Mucosa of rectum (tissue), 2 donors: ENCODE results near the gene MTMR8.

Experiments
- H3K27ac ChIP-seq, 2 donors: one replicate each; pipeline ENCODE4 v1.7.0; 2013; ENCODE audit warnings: inconsistent platforms in 2 of 2, low read depth in 2 of 2, low read length in 2 of 2
- H3K27me3 ChIP-seq, 2 donors: one replicate each; pipeline ENCODE4 v1.7.0; 2013; ENCODE audit warnings: low read length in 2 of 2; ENCODE audit not compliant: control insufficient read depth in 2 of 2, insufficient read depth in 2 of 2
- H3K36me3 ChIP-seq, 2 donors: one replicate each; pipeline ENCODE4 v1.7.0; 2013; ENCODE audit warnings: low read length in 2 of 2; ENCODE audit not compliant: control insufficient read depth in 2 of 2, insufficient read depth in 2 of 2
- H3K4me1 ChIP-seq, 2 donors: one replicate each; pipeline ENCODE4 v1.7.0; 2013; ENCODE audit warnings: low read length in 2 of 2, mild to moderate bottlenecking in 1 of 2; ENCODE audit not compliant: control insufficient read depth in 2 of 2, insufficient read depth in 2 of 2
- H3K4me3 ChIP-seq, 2 donors: one replicate each; pipeline ENCODE4 v1.7.0; 2013; ENCODE audit warnings: low read length in 2 of 2
- H3K9ac ChIP-seq, 2 donors: one replicate each; pipeline ENCODE4 v1.7.0; 2013; ENCODE audit warnings: low read length in 2 of 2, low read depth in 1 of 2, mild to moderate bottlenecking in 1 of 2
- H3K9me3 ChIP-seq, 2 donors: one replicate each; pipeline ENCODE4 v1.7.0; 2013; ENCODE audit warnings: low read length in 2 of 2; ENCODE audit not compliant: control insufficient read depth in 2 of 2
- donor health status: healthy.
- donor health status: Normal muscosa, but diverticular disease.

MTMR8 gene

GRCh38 chrX:64334467-64334866, 60.8 kb downstream of the MTMR8 start:
- H3K9ac ChIP-seq, result no peak overlapping the region
- H3K9me3 ChIP-seq, result no peaks in the 10 kb centered on the region
- H3K27me3 ChIP-seq, result no peaks in the 10 kb centered on the region
- H3K27ac ChIP-seq, result no peak overlapping the region
- H3K4me1 ChIP-seq, result peaks cover 0 to 7% of the 10 kb centered on the region in 2 donors
- H3K4me3 ChIP-seq, result no peak overlapping the region
- no peaks in the 10 kb centered on the region for H3K36me3 ChIP-seq

GRCh38 chrX:64330284-64330683, 65.0 kb downstream of the MTMR8 start:
- Histone ChIP-seq H3K27ac (no peak overlapping the region), H3K9me3 (no peaks in the 10 kb centered on the region), H3K9ac (no peak overlapping the region), H3K27me3 (no peaks in the 10 kb centered on the region), H3K4me1 (peaks cover 0 to 7% of the 10 kb centered on the region in 2 donors), H3K36me3 (peaks cover 2 to 6% of the 10 kb centered on the region in 2 donors), H3K4me3 (no peak overlapping the region)

GRCh38 chrX:64321507-64321906, 73.7 kb downstream of the MTMR8 start:
- Histone ChIP-seq H3K27ac (no peak overlapping the region), H3K4me3 (no peak overlapping the region), H3K36me3 (peaks cover 10 to 15% of the 10 kb centered on the region in 2 donors), H3K9me3 (peaks cover 0 to 3% of the 10 kb centered on the region in 2 donors), H3K27me3 (no peaks in the 10 kb centered on the region), H3K4me1 (no peaks in the 10 kb centered on the region), H3K9ac (no peak overlapping the region)

GRCh38 chrX:64313624-64314023, 81.6 kb downstream of the MTMR8 start:
- Histone ChIP-seq H3K27ac (no peak overlapping the region), H3K9me3 (no peaks in the 10 kb centered on the region), H3K9ac (no peak overlapping the region), H3K4me3 (no peak overlapping the region), H3K36me3 (no peaks in the 10 kb centered on the region), H3K27me3 (no peaks in the 10 kb centered on the region), H3K4me1 (no peaks in the 10 kb centered on the region)

GRCh38 chrX:64306712-64307111, 88.5 kb downstream of the MTMR8 start:
- no peaks in the 10 kb centered on the region for H3K27me3 ChIP-seq

GRCh38 chrX:64291123-64291522, 104.1 kb downstream of the MTMR8 start:
- Histone ChIP-seq H3K27me3 (no peaks in the 10 kb centered on the region), H3K9ac (no peak overlapping the region), H3K27ac (no peak overlapping the region), H3K4me3 (no peak overlapping the region), H3K9me3 (no peaks in the 10 kb centered on the region), H3K36me3 (no peaks in the 10 kb centered on the region), H3K4me1 (no peaks in the 10 kb centered on the region)

More at GRCh38 chrX:64306712-64307111, 88.5 kb downstream of the MTMR8 start:
- Histone ChIP-seq H3K9me3 (no peaks in the 10 kb centered on the region), H3K36me3 (no peaks in the 10 kb centered on the region), H3K4me1 (no peaks in the 10 kb centered on the region), H3K27ac (no peak overlapping the region), H3K9ac (no peak overlapping the region), H3K4me3 (no peak overlapping the region)

GRCh38 chrX:64265265-64265664, 130.0 kb downstream of the MTMR8 start:
- no peak overlapping the region for H3K4me3 ChIP-seq

GRCh38 chrX:64230123-64230970, 164.9 kb downstream of the MTMR8 start, which contains the start of gene ASB12:
Gene ASB12 (minus strand): TSS chrX:64230607. CDS start chrX:64225650, 4,957 bp downstream.
- H3K9me3 ChIP-seq, result no peaks in the 10 kb centered on the region
- H3K27me3 ChIP-seq, result no peaks in the 10 kb centered on the region
- no peaks in the 10 kb centered on the region for H3K36me3 ChIP-seq
- no peak within 1 kb of the TSS for H3K27ac ChIP-seq
- no peaks in the 10 kb centered on the region for H3K4me1 ChIP-seq
- H3K9ac ChIP-seq, result no peak within 1 kb of the TSS
- no peak within 1 kb of the TSS for H3K4me3 ChIP-seq

More at GRCh38 chrX:64265265-64265664, 130.0 kb downstream of the MTMR8 start:
- H3K9ac ChIP-seq, result no peak overlapping the region
- H3K4me1 ChIP-seq, result no peaks in the 10 kb centered on the region
- H3K36me3 ChIP-seq, result no peaks in the 10 kb centered on the region
- no peaks in the 10 kb centered on the region for H3K27me3 ChIP-seq
- no peaks in the 10 kb centered on the region for H3K9me3 ChIP-seq
- H3K27ac ChIP-seq, result no peak overlapping the region

- no peak overlapping the region for H3K4me3 ChIP-seq
- no peaks in the 10 kb centered on the region for H3K36me3 ChIP-seq
- H3K27me3 ChIP-seq, result no peaks in the 10 kb centered on the region
- H3K4me1 ChIP-seq, result no peaks in the 10 kb centered on the region
- H3K9me3 ChIP-seq, result no peaks in the 10 kb centered on the region
- no peak overlapping the region for H3K9ac ChIP-seq
- H3K27ac ChIP-seq, result no peak overlapping the region
Measured at GRCh38 chrX:64229154-64229553, 166.1 kb downstream of the MTMR8 start.
